Fibroblast of lung (primary cell): Measurements from ENCODE around the gene TRMT11. TPM values are rescaled to one million over a fixed set of nuclear protein-coding genes. Genes with fewer than 3 reads are reported as not detected.
A peak's percentile ranks its signal among the peaks of the same experiment; 100 is the strongest.

ENCODE experiments used
- DNase-seq, 2 donors: peaks; one replicate each; pipeline versions ENCODE4 v3.0.0 to v3.0.0-alpha.2; 2010; ENCODE audit warnings: low read depth in 2 of 2
- H2AFZ ChIP-seq: 2 replicates; pipeline ENCODE4 v1.5.1; 2012; ENCODE audit warnings: low read length, control low read depth, inconsistent platforms
- H3K27ac ChIP-seq: 2 replicates; pipeline ENCODE4 v1.5.1; 2011; ENCODE audit warnings: low read length, control low read depth; ENCODE audit not compliant: insufficient read depth
- H3K27me3 ChIP-seq: 2 replicates; pipeline ENCODE4 v1.5.1; 2011; ENCODE audit warnings: mild to moderate bottlenecking, low read length; ENCODE audit not compliant: control insufficient read depth, insufficient read depth
- H3K36me3 ChIP-seq: 2 replicates; pipeline ENCODE4 v1.5.1; 2011; ENCODE audit warnings: low read length; ENCODE audit not compliant: control insufficient read depth, insufficient read depth
- H3K4me1 ChIP-seq: 2 replicates; pipeline ENCODE4 v1.5.1; 2011; ENCODE audit warnings: low read length; ENCODE audit not compliant: control insufficient read depth, insufficient read depth; ENCODE audit errors: extremely low read depth
- H3K4me2 ChIP-seq: 2 replicates; pipeline ENCODE4 v1.5.1; 2011; ENCODE audit warnings: low read length, control low read depth; ENCODE audit not compliant: insufficient read depth; ENCODE audit errors: extremely low read depth
- H3K4me3 ChIP-seq, 4 experiments: fragments of 200-600 bp in 1 of 4; sonication (generic) in 1 of 4; replicated peaks in 1 of 4; 2 replicates each; pipeline ENCODE4 v1.5.1; 2011 to 2016; ENCODE audit warnings: low read length in 4 of 4, low read depth in 3 of 4, mild to moderate bottlenecking in 3 of 4, control low read depth in 2 of 4, inconsistent platforms in 1 of 4, mixed read lengths in 1 of 4; ENCODE audit not compliant: insufficient read depth in 1 of 4; ENCODE audit errors: control extremely low read depth in 1 of 4
- H3K79me2 ChIP-seq: 2 replicates; pipeline ENCODE4 v1.5.1; 2012; ENCODE audit warnings: mild to moderate bottlenecking, low read length, inconsistent platforms; ENCODE audit not compliant: control insufficient read depth, insufficient read depth
- H3K9ac ChIP-seq: 2 replicates; pipeline ENCODE4 v1.5.1; 2011; ENCODE audit warnings: mild to moderate bottlenecking, low read length, control low read depth; ENCODE audit not compliant: insufficient read depth
- H3K9me3 ChIP-seq: 2 replicates; pipeline ENCODE4 v1.5.1; 2012; ENCODE audit warnings: low read depth, low read length; ENCODE audit not compliant: control insufficient read depth, insufficient read depth
- H4K20me1 ChIP-seq: 2 replicates; pipeline ENCODE4 v1.5.1; 2011; ENCODE audit warnings: low read length; ENCODE audit not compliant: control insufficient read depth, insufficient read depth; ENCODE audit errors: extremely low read depth
- EZH2 ChIP-seq: IDR thresholded peaks from 2 replicates; pipeline ENCODE4 v1.5.1; 2012; ENCODE audit warnings: low read length, control low read depth, mild to moderate bottlenecking; ENCODE audit errors: missing control alignments
- polyA plus RNA-seq, 2 donors: library from polyadenylated mRNA; depleted of rRNA in 1 of 2; stranded (reverse) in 1 of 2; unstranded in 1 of 2; fragments of >200 nt; gene quantifications; 2 replicates each; pipeline ENCODE4 v1.2.1, GENCODE V29; 2011 to 2012; ENCODE audit warnings: missing spikeins in 1 of 2
- total RNA-seq: library from RNA; depleted of rRNA; stranded (reverse); fragments of >200 nt; gene quantifications from 2 replicates; pipeline ENCODE4 v1.2.1, GENCODE V29; 2014
- TF ChIP-seq, protein P1 (sequence below), 2 donors: IDR thresholded peaks in 1 of 2; conservative IDR thresholded peaks in 1 of 2; 1 replicate in 1 of 2; 2 replicates in 1 of 2; pipeline ENCODE4 v1.5.1; 2011 to 2012; ENCODE audit warnings: low read length in 2 of 2, control low read depth in 1 of 2, inconsistent platforms in 1 of 2, low read depth in 1 of 2, mild to moderate bottlenecking in 1 of 2

Gene TRMT11
- total and polyA plus RNA-seq, 2 donors (not counting 1 experiment from before 2014, with no cell fraction given) = 22.1 to 23.5 TPM

GRCh38 chr6:125995972-125996580 lies 9.7 kb downstream of the TRMT11 start:
- H3K27ac ChIP-seq = no peak overlapping the region
- H4K20me1 ChIP-seq = no peaks in the 10 kb centered on the region
- no peak overlapping the region for H3K4me3 ChIP-seq
- no peak overlapping the region for H2AFZ ChIP-seq
- no peaks in the 10 kb centered on the region for H3K27me3 ChIP-seq
- no peak overlapping the region for H3K9ac ChIP-seq
- H3K9me3 ChIP-seq = no peaks in the 10 kb centered on the region
- TF ChIP-seq, protein P1, sequence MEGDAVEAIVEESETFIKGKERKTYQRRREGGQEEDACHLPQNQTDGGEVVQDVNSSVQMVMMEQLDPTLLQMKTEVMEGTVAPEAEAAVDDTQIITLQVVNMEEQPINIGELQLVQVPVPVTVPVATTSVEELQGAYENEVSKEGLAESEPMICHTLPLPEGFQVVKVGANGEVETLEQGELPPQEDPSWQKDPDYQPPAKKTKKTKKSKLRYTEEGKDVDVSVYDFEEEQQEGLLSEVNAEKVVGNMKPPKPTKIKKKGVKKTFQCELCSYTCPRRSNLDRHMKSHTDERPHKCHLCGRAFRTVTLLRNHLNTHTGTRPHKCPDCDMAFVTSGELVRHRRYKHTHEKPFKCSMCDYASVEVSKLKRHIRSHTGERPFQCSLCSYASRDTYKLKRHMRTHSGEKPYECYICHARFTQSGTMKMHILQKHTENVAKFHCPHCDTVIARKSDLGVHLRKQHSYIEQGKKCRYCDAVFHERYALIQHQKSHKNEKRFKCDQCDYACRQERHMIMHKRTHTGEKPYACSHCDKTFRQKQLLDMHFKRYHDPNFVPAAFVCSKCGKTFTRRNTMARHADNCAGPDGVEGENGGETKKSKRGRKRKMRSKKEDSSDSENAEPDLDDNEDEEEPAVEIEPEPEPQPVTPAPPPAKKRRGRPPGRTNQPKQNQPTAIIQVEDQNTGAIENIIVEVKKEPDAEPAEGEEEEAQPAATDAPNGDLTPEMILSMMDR (conservative IDR thresholded peaks at IDR 0.05 in 1 of 2, IDR thresholded peaks at IDR 0.05 in 1 of 2; ENCODE audit: low read depth in 1 of 2, low read length in 2 of 2) = peak; percentile 99
- no peak for TF ChIP-seq EZH2
- DNase-seq = peak; percentile 47 to 66
- H3K4me1 ChIP-seq = no peaks in the 10 kb centered on the region
- no peak overlapping the region for H3K4me2 ChIP-seq
- H3K79me2 ChIP-seq = no peaks in the 10 kb centered on the region
- H3K36me3 ChIP-seq = no peaks in the 10 kb centered on the region

- Histone ChIP-seq H3K27me3 (no peaks in the 10 kb centered on the region), H4K20me1 (no peaks in the 10 kb centered on the region), H3K36me3 (no peaks in the 10 kb centered on the region), H3K79me2 (no peaks in the 10 kb centered on the region), H3K9me3 (no peaks in the 10 kb centered on the region), H2AFZ (no peak overlapping the region), H3K4me2 (no peak overlapping the region), H3K4me3 (no peak overlapping the region), H3K4me1 (no peaks in the 10 kb centered on the region), H3K9ac (no peak overlapping the region), H3K27ac (no peak overlapping the region)
- DNase-seq = no peak
- TF ChIP-seq, protein P1 (conservative IDR thresholded peaks at IDR 0.05 in 1 of 2, IDR thresholded peaks at IDR 0.05 in 1 of 2; ENCODE audit: low read depth in 1 of 2, low read length in 2 of 2) = no peak
- TF ChIP-seq EZH2 = no peak
Observed at GRCh38 chr6:126002755-126003679, 16.7 kb downstream of the TRMT11 start.

DNA sequence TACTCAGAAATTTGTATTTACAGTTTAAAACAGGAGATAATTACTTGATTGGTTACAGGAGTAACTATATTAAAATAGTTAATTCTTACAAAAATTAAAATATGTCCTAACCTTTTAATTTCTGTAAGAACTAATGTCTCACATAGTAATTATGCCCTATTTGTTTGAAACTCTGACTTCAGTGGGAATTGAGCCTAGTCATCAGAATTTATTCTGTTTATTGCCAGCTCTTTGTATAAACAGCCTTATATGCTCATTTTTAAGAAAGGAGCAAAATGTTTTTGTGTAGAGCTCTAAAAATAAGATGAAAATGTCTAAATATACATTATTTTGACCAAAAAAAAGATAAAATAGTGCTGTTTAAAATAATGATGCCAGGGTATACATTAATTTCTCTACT lies 21.5 kb downstream of the TRMT11 start:
- TF ChIP-seq, protein P1 (conservative IDR thresholded peaks at IDR 0.05 in 1 of 2, IDR thresholded peaks at IDR 0.05 in 1 of 2; ENCODE audit: low read depth in 1 of 2, low read length in 2 of 2) = no peak
- TF ChIP-seq EZH2 = no peak
- no peaks in the 10 kb centered on the region for H3K9me3 ChIP-seq
- no peak overlapping the region for H2AFZ ChIP-seq
- H3K79me2 ChIP-seq = no peaks in the 10 kb centered on the region
- H3K4me3 ChIP-seq = no peak overlapping the region
- no peak overlapping the region for H3K4me2 ChIP-seq
- no peak overlapping the region for H3K9ac ChIP-seq
- H3K36me3 ChIP-seq = peaks cover 4% of the 10 kb centered on the region
- H3K27ac ChIP-seq = no peak overlapping the region
- H3K27me3 ChIP-seq = no peaks in the 10 kb centered on the region
- no peaks in the 10 kb centered on the region for H4K20me1 ChIP-seq
- no peak for DNase-seq
- no peaks in the 10 kb centered on the region for H3K4me1 ChIP-seq
